Activated naive CD8-positive, alpha-beta T cell treated with anti-CD3 and anti-CD28 coated beads, Interleukin-2, amount 50 U/mL, for 24 hours (primary cell): ENCODE results near the gene GPC2.

ENCODE experiments used
- ATAC-seq: fragments of 150-1000 bp; cut with Tn5 transposase; one replicate; pipeline ENCODE4 v1.10.0; 2021
- DNase-seq: peaks from one replicate; pipeline ENCODE4 v3.0.0; 2021
- H3K27ac Mint-ChIP-seq: one replicate; pipeline ENCODE4 v1.8.0; 2021; ENCODE audit warnings: mild to moderate bottlenecking, mixed read lengths
- H3K27me3 Mint-ChIP-seq: one replicate; pipeline ENCODE4 v1.8.0; 2021; ENCODE audit warnings: mixed read lengths
- H3K36me3 Mint-ChIP-seq: one replicate; pipeline ENCODE4 v1.8.0; 2021; ENCODE audit warnings: low read depth, mixed read lengths
- H3K4me1 Mint-ChIP-seq: one replicate; pipeline ENCODE4 v1.8.0; 2021; ENCODE audit warnings: mixed read lengths
- H3K4me3 Mint-ChIP-seq: one replicate; pipeline ENCODE4 v1.8.0; 2021; ENCODE audit warnings: mild to moderate bottlenecking, moderate library complexity, mixed read lengths
- H3K9me3 Mint-ChIP-seq: one replicate; pipeline ENCODE4 v1.8.0; 2021; ENCODE audit warnings: mixed read lengths

Gene GPC2

GRCh38 chr7:100166970-100167911 lies 9.9 kb downstream of the GPC2 start:
- H3K4me3 Mint-ChIP-seq = peak overlapping the region; percentile 77
- ATAC-seq = no peak
- no peaks in the 10 kb centered on the region for H3K9me3 Mint-ChIP-seq
- no peak overlapping the region for H3K27ac Mint-ChIP-seq
- peaks cover 73% of the 10 kb centered on the region for H3K4me1 Mint-ChIP-seq
- DNase-seq = no peak
- H3K27me3 Mint-ChIP-seq = peaks cover 23% of the 10 kb centered on the region
- no peaks in the 10 kb centered on the region for H3K36me3 Mint-ChIP-seq

- H3K4me3 Mint-ChIP-seq = peak overlapping the region; percentile 40
- no peak for DNase-seq
- no peaks in the 10 kb centered on the region for H3K9me3 Mint-ChIP-seq
- H3K36me3 Mint-ChIP-seq = no peaks in the 10 kb centered on the region
- peak overlapping the region; percentile 54 for H3K27ac Mint-ChIP-seq
- peak; percentile 64 for ATAC-seq
- peaks cover 23% of the 10 kb centered on the region for H3K27me3 Mint-ChIP-seq
- peaks cover 69% of the 10 kb centered on the region for H3K4me1 Mint-ChIP-seq
These were observed 10.8 kb downstream of the GPC2 start for GRCh38 chr7:100166317-100166940.

DNA sequence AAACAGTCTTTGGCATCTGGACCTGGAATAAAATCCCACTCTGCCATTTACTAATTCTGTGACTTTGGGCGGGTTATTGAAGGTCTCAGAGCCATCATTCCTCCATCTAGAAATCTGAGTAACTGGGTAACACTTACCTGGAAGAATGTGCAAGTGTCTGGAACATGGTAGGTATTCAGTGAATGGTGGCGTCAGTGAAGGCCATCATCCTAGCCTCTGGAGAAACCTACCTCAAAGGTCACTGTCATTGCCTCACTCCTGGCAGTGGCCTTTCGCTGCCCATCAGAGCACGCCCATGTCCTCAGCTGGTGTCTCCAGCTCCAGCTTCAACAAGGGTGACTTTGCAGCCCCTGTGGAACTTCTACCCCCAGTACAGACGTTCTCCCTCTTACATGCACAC lies 13.3 kb downstream of the GPC2 start:
- H3K9me3 Mint-ChIP-seq = no peaks in the 10 kb centered on the region
- no peak for DNase-seq
- H3K4me3 Mint-ChIP-seq = no peak overlapping the region
- no peaks in the 10 kb centered on the region for H3K36me3 Mint-ChIP-seq
- ATAC-seq = no peak
- H3K27ac Mint-ChIP-seq = no peak overlapping the region
- peaks cover 53% of the 10 kb centered on the region for H3K4me1 Mint-ChIP-seq
- H3K27me3 Mint-ChIP-seq = peaks cover 15% of the 10 kb centered on the region

DNA sequence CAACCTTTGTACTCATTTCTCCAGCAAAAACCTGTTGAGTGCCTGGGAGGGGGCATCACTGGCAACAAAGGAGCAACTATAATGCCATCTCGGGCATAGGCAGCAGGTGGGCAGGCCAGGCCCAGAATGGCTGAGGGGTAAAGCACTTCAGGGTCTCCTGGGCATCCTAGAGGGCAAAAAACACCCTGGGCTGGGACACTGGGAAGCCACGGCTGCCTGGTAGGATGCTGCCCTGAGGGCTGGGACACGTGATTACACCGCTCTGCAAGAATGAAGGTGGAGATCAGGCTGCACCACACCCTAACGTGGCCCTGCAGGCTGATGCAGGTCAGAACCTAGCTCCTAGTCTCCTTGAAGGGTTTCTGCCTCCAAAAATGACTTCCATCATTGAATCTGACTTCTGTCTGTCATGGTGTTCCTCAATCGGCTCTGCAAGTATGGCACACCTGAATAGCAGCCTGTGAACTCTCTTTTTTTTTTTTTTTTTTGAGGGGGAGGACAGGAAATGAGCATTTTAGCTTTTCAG lies 14.1 kb downstream of the GPC2 start:
- no peak overlapping the region for H3K27ac Mint-ChIP-seq
- DNase-seq (no peak), ATAC-seq (no peak)
- no peaks in the 10 kb centered on the region for H3K9me3 Mint-ChIP-seq
- no peaks in the 10 kb centered on the region for H3K36me3 Mint-ChIP-seq
- H3K4me3 Mint-ChIP-seq = no peak overlapping the region
- peaks cover 48% of the 10 kb centered on the region for H3K4me1 Mint-ChIP-seq
- peaks cover 11% of the 10 kb centered on the region for H3K27me3 Mint-ChIP-seq

DNA sequence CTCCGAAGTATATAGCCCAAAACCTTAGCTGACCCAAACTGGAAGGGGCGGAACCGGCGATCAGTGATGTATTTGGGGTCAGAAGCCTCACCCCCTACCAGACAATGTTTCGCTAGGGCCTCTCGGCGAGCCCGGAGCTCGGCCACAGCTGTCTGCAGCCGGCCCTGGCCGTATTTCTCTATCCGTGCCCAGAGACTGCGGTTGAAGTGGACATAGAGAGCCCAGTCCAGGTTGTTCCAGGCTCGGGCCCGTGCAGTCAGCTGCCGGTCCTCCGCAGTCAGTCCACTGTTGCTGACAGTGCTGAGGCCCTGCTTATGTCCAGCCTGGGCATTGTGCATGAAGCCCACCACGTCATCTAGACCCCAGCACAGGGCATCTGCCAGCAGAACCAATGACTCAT lies 17.1 kb downstream of the GPC2 start:
- H3K27ac Mint-ChIP-seq = no peak overlapping the region
- no peak overlapping the region for H3K4me3 Mint-ChIP-seq
- H3K4me1 Mint-ChIP-seq = peaks cover 42% of the 10 kb centered on the region
- peaks cover 12% of the 10 kb centered on the region for H3K36me3 Mint-ChIP-seq
- no peaks in the 10 kb centered on the region for H3K9me3 Mint-ChIP-seq
- no peak for ATAC-seq
- H3K27me3 Mint-ChIP-seq = no peaks in the 10 kb centered on the region
- DNase-seq = no peak

DNA sequence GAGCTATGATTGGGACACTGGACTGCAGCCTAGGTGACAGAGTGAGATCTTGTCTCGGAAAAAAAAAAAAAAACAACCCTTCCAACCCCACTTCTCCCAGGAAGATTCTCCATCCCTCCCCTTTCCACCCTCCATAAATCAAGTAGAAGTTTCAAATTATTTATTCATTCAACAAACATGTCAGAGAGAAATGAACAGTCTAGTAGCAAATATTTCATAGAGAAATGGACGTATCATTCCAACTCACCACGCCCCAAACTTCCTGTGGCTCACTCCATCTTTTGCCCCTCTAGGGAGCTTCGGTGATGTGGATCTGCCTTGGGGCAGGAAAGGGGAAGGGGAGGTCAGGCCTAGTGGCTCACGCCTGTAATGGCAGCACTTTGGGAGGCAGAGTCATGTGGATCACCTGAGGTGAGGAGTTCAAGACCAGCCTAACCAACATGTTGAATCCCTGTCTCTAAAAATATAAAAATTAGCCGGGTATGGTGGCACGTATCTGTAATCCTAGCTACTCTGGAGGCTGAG lies 18.0 kb downstream of the GPC2 start:
- DNase-seq (no peak), ATAC-seq (no peak)
- Mint-ChIP-seq H3K27ac (peak overlapping the region; percentile 85), H3K4me3 (peak overlapping the region; percentile 85), H3K9me3 (no peaks in the 10 kb centered on the region), H3K36me3 (peaks cover 15% of the 10 kb centered on the region), H3K27me3 (no peaks in the 10 kb centered on the region), H3K4me1 (peaks cover 42% of the 10 kb centered on the region)

DNA sequence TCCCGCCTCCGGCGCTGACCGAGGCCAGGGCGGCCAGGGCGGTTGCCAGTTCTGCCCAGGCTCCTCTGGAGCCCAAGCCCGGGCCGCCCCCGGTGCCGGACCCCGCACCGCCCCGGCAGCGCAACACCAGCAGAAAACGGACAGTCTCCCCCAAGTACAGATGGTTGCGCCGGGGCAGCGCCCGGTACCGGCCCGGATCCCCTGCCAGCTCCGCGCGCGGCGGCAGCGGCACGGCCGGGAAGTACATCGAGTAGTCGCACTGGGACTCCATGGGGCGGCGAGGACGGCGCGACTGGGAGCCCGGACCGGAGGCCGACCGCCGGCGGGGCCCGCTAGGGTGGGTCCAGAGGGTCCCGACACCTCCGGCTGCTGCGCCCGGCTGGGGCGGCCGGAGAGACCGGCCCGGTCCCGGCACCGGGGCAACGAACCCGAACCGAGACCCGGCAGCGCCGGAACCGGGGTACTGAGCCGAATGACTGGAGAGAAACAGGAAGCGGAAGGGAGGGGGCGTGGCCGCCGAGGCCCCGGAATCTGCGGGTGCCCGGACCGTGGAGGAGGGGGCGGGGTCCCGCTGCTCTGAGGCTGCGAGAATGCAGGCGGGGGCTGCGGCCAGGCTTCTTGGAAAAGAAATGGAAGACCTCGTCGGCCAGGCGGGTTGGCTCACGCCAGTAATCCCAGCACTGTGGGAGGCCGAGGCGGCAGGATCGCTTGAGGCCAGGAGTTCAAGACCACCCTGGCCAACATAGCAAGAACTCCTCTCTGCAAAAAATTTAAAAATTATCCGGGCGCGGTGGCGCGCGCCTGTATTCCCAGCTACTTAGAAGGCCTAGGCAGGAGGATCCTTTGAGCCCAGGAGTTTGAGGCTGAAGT lies 18.7 kb downstream of the GPC2 start, which contains the start of gene TRAPPC14:
Gene TRAPPC14, minus strand, starts transcription at position 495 of the 870 bp plus-strand sequence. Its CDS starts 224 bp downstream, at position 271.
- ATAC-seq = peak; percentile 71
- no peaks in the 10 kb centered on the region for H3K9me3 Mint-ChIP-seq
- DNase-seq = peak; percentile 97
- peaks cover 42% of the 10 kb centered on the region for H3K4me1 Mint-ChIP-seq
- H3K27me3 Mint-ChIP-seq = no peaks in the 10 kb centered on the region
- H3K27ac Mint-ChIP-seq = peak within 1 kb of the TSS; percentile 86
- peaks cover 17% of the 10 kb centered on the region for H3K36me3 Mint-ChIP-seq
- peak within 1 kb of the TSS; percentile 85 for H3K4me3 Mint-ChIP-seq

DNA sequence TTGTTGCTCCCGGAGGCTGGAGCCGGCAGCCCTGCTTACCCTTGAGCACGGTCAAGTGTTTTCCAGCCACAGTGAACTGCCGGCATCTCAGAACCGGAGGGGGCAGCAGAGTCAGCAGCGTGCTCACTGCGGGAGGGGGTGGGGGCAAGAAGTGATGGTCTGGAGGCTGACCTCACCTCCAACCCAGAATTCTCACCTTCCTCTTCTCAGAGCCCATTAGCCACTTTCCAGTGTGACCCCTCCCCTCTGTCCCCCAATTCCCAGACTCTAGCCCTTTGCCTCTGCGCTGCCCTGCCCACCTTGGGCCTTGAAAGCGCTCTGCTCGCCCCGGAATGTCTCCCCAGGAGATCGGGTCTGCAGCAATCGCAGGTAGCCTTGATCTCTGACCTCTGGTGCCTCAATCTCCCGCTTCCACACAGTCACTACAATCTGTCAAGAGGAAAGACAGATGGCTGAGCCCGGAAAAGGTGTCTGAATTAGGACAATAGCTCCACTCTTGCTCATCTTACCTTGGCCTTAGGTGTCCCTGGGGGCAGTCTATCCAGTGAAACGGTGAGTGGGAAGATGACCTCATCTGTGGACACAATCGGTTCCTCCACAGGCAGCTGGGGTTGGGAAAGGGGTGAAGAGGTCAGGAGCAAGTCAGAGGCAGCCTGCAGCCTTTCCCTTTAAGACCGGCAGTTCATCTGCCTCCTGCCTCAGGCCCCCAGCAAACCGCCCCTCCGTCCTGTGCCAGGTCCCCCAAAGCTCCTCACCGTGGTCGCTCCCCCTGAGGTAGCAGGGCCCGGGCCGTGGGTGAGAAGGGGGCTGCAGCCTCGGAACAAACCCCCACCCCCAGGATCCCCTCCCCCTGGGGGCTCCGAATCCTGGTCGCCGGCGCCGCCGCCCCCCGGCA lies 19.6 kb downstream of the GPC2 start:
- ATAC-seq = no peak
- peaks cover 34% of the 10 kb centered on the region for H3K4me1 Mint-ChIP-seq
- H3K36me3 Mint-ChIP-seq = peaks cover 21% of the 10 kb centered on the region

GRCh38 chr7:100157069-100157333 lies 20.2 kb downstream of the GPC2 start:
- Mint-ChIP-seq H3K4me1 (peaks cover 39% of the 10 kb centered on the region), H3K9me3 (no peaks in the 10 kb centered on the region), H3K4me3 (peak overlapping the region; percentile 85), H3K36me3 (peaks cover 27% of the 10 kb centered on the region), H3K27ac (peak overlapping the region; percentile 86), H3K27me3 (no peaks in the 10 kb centered on the region)
- ATAC-seq (no peak), DNase-seq (no peak)

More for the DNA sequence above, 19.6 kb downstream of the GPC2 start:
- H3K4me3 Mint-ChIP-seq = peak overlapping the region; percentile 85
- H3K9me3 Mint-ChIP-seq = no peaks in the 10 kb centered on the region
- DNase-seq = no peak
- H3K27ac Mint-ChIP-seq = peak overlapping the region; percentile 86
- no peaks in the 10 kb centered on the region for H3K27me3 Mint-ChIP-seq

- DNase-seq (no peak), ATAC-seq (peak; percentile 64)
- Mint-ChIP-seq H3K4me3 (peak overlapping the region; percentile 85), H3K36me3 (peaks cover 31% of the 10 kb centered on the region), H3K27me3 (no peaks in the 10 kb centered on the region), H3K4me1 (peaks cover 44% of the 10 kb centered on the region), H3K27ac (peak overlapping the region; percentile 86), H3K9me3 (no peaks in the 10 kb centered on the region)
These were observed 20.7 kb downstream of the GPC2 start for GRCh38 chr7:100156331-100157068.

DNA sequence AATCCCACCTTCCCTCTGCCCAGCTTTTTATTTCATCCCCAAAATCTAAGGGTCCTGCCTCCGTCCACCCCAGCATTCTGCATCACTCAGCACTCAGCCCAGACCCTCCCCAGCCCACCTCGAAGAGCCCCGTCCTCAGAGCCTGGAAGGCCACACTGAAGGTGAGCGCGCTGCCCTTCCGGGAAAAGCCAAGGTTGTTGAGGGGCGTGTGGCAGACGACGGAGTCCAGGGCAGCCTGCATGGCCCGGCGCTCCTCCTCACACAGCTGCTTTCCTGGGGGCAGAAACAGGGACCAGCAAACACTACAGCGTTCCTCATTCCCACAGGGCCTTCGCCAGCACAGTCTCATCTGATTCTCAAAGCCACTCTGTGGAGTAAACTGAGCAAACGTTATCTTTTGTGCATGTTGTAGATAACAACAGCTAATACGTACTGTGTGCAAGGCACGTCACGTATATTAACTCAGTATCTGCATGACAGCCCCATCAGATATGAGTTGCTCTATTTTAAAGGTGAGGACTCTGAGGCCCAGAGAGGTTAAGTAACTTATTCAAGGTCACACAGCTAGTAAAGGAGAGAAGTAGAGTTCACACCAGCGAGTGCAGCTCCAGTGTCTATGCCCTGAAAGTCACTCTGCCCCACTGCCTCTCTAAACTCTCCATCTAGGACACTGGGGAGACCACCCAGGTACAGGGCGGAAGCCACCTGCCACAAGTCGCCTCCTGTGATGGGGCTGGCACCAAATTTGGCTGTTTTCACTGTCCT lies 21.4 kb downstream of the GPC2 start:
- Mint-ChIP-seq H3K4me1 (peaks cover 45% of the 10 kb centered on the region), H3K9me3 (no peaks in the 10 kb centered on the region), H3K4me3 (no peak overlapping the region), H3K27ac (peak overlapping the region; percentile 86), H3K36me3 (peaks cover 31% of the 10 kb centered on the region), H3K27me3 (no peaks in the 10 kb centered on the region)
- ATAC-seq (no peak), DNase-seq (no peak)

- no peaks in the 10 kb centered on the region for H3K27me3 Mint-ChIP-seq
- peaks cover 52% of the 10 kb centered on the region for H3K4me1 Mint-ChIP-seq
- no peak overlapping the region for H3K4me3 Mint-ChIP-seq
- H3K27ac Mint-ChIP-seq = no peak overlapping the region
- ATAC-seq (no peak), DNase-seq (no peak)
- H3K36me3 Mint-ChIP-seq = peaks cover 36% of the 10 kb centered on the region
- H3K9me3 Mint-ChIP-seq = no peaks in the 10 kb centered on the region
These were observed 22.3 kb downstream of the GPC2 start for GRCh38 chr7:100154651-100155491.
